Fibroblast of lung (primary cell): ENCODE measurements around the gene MAP1B. TPM values are rescaled to one million over a fixed set of nuclear protein-coding genes. Genes with fewer than 3 reads are reported as not detected.

Source experiments
- DNase-seq, 2 donors: peaks; one replicate each; pipeline versions ENCODE4 v3.0.0 to v3.0.0-alpha.2; 2010; ENCODE audit warnings: low read depth in 2 of 2
- H2AFZ ChIP-seq: 2 replicates; pipeline ENCODE4 v1.5.1; 2012; ENCODE audit warnings: low read length, control low read depth, inconsistent platforms
- H3K27ac ChIP-seq: 2 replicates; pipeline ENCODE4 v1.5.1; 2011; ENCODE audit warnings: low read length, control low read depth; ENCODE audit not compliant: insufficient read depth
- H3K27me3 ChIP-seq: 2 replicates; pipeline ENCODE4 v1.5.1; 2011; ENCODE audit warnings: mild to moderate bottlenecking, low read length; ENCODE audit not compliant: control insufficient read depth, insufficient read depth
- H3K36me3 ChIP-seq: 2 replicates; pipeline ENCODE4 v1.5.1; 2011; ENCODE audit warnings: low read length; ENCODE audit not compliant: control insufficient read depth, insufficient read depth
- H3K4me1 ChIP-seq: 2 replicates; pipeline ENCODE4 v1.5.1; 2011; ENCODE audit warnings: low read length; ENCODE audit not compliant: control insufficient read depth, insufficient read depth; ENCODE audit errors: extremely low read depth
- H3K4me2 ChIP-seq: 2 replicates; pipeline ENCODE4 v1.5.1; 2011; ENCODE audit warnings: low read length, control low read depth; ENCODE audit not compliant: insufficient read depth; ENCODE audit errors: extremely low read depth
- H3K4me3 ChIP-seq, 4 experiments: fragments of 200-600 bp in 1 of 4; sonication (generic) in 1 of 4; replicated peaks in 1 of 4; 2 replicates each; pipeline ENCODE4 v1.5.1; 2011 to 2016; ENCODE audit warnings: low read length in 4 of 4, low read depth in 3 of 4, mild to moderate bottlenecking in 3 of 4, control low read depth in 2 of 4, inconsistent platforms in 1 of 4, mixed read lengths in 1 of 4; ENCODE audit not compliant: insufficient read depth in 1 of 4; ENCODE audit errors: control extremely low read depth in 1 of 4
- H3K79me2 ChIP-seq: 2 replicates; pipeline ENCODE4 v1.5.1; 2012; ENCODE audit warnings: mild to moderate bottlenecking, low read length, inconsistent platforms; ENCODE audit not compliant: control insufficient read depth, insufficient read depth
- H3K9ac ChIP-seq: 2 replicates; pipeline ENCODE4 v1.5.1; 2011; ENCODE audit warnings: mild to moderate bottlenecking, low read length, control low read depth; ENCODE audit not compliant: insufficient read depth
- H3K9me3 ChIP-seq: 2 replicates; pipeline ENCODE4 v1.5.1; 2012; ENCODE audit warnings: low read depth, low read length; ENCODE audit not compliant: control insufficient read depth, insufficient read depth
- H4K20me1 ChIP-seq: 2 replicates; pipeline ENCODE4 v1.5.1; 2011; ENCODE audit warnings: low read length; ENCODE audit not compliant: control insufficient read depth, insufficient read depth; ENCODE audit errors: extremely low read depth
- CTCF ChIP-seq, 2 donors: IDR thresholded peaks in 1 of 2; conservative IDR thresholded peaks in 1 of 2; 1 replicate in 1 of 2; 2 replicates in 1 of 2; pipeline ENCODE4 v1.5.1; 2011 to 2012; ENCODE audit warnings: low read length in 2 of 2, control low read depth in 1 of 2, inconsistent platforms in 1 of 2, low read depth in 1 of 2, mild to moderate bottlenecking in 1 of 2
- EZH2 ChIP-seq: IDR thresholded peaks from 2 replicates; pipeline ENCODE4 v1.5.1; 2012; ENCODE audit warnings: low read length, control low read depth, mild to moderate bottlenecking; ENCODE audit errors: missing control alignments
- polyA plus RNA-seq, 2 donors: library from polyadenylated mRNA; depleted of rRNA in 1 of 2; stranded (reverse) in 1 of 2; unstranded in 1 of 2; fragments of >200 nt; gene quantifications; 2 replicates each; pipeline ENCODE4 v1.2.1, GENCODE V29; 2011 to 2012; ENCODE audit warnings: missing spikeins in 1 of 2
- total RNA-seq: library from RNA; depleted of rRNA; stranded (reverse); fragments of >200 nt; gene quantifications from 2 replicates; pipeline ENCODE4 v1.2.1, GENCODE V29; 2014

The MAP1B gene
- total and polyA plus RNA-seq, 2 donors (not counting 1 experiment from before 2014, with no cell fraction given): 83.4 to 109 TPM

DNA sequence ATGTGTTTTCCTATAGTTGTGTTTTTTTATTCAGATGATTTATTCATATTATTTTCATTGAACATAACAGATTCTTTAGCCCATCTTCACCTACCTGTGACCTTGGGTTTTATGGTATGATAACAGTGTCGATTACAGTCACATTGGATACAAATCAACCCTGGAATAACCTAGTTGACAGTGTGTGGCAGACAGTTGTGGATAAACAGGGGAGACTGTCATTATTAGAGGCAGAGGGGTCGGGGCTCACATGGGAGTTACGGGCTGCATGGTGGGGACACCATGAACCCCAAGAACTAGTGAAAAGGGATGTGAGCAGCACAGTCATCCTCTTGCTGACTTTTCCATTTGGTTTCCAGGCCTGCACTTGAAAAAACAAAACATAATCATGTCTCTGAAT is 29.9 kb upstream of the MAP1B start:
- Histone ChIP-seq H3K27ac (no peak overlapping the region), H3K36me3 (no peaks in the 10 kb centered on the region), H4K20me1 (no peaks in the 10 kb centered on the region), H3K79me2 (no peaks in the 10 kb centered on the region), H3K4me2 (no peak overlapping the region), H3K4me3 (no peak overlapping the region), H2AFZ (no peak overlapping the region), H3K4me1 (no peaks in the 10 kb centered on the region), H3K9me3 (no peaks in the 10 kb centered on the region), H3K27me3 (peaks cover 6% of the 10 kb centered on the region), H3K9ac (no peak overlapping the region)
- TF ChIP-seq EZH2 (no peak), CTCF (conservative IDR thresholded peaks at IDR 0.05 in 1 of 2, IDR thresholded peaks at IDR 0.05 in 1 of 2; ENCODE audit: low read depth in 1 of 2, low read length in 2 of 2) (no peak)
- no peak for DNase-seq

GRCh38 chr5:72079288-72079687 is 28.0 kb upstream of the MAP1B start:
- Histone ChIP-seq H3K4me2 (no peak overlapping the region), H3K9me3 (no peaks in the 10 kb centered on the region), H3K9ac (no peak overlapping the region), H3K27me3 (peaks cover 10% of the 10 kb centered on the region), H3K79me2 (no peaks in the 10 kb centered on the region), H2AFZ (no peak overlapping the region), H3K27ac (no peak overlapping the region), H3K4me1 (no peaks in the 10 kb centered on the region), H3K36me3 (no peaks in the 10 kb centered on the region), H4K20me1 (no peaks in the 10 kb centered on the region), H3K4me3 (no peak overlapping the region)
- no peak for DNase-seq
- TF ChIP-seq EZH2 (no peak), CTCF (conservative IDR thresholded peaks at IDR 0.05 in 1 of 2, IDR thresholded peaks at IDR 0.05 in 1 of 2; ENCODE audit: low read depth in 1 of 2, low read length in 2 of 2) (no peak)

DNA sequence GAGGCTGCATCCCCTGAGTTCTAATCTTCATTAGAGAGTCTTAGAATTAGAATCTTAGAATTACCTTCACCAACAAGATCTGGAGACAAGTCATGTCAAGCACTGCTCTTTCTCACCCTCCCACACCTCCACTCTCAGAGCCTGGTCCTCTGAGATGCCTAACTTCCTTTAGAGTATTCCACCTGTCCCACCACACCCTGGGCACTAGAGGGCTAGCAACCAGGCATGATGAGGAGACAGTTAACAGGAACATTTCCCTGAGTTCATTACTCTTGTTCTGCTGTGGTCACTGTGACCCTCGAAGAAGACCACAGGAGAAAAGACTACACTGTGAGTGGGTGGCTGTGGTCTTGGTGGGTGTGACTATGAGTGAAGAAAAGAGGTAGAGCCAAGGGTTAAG is 25.2 kb upstream of the MAP1B start:
- Histone ChIP-seq H3K27ac (no peak overlapping the region), H3K9ac (no peak overlapping the region), H3K79me2 (no peaks in the 10 kb centered on the region), H4K20me1 (no peaks in the 10 kb centered on the region), H3K4me2 (no peak overlapping the region), H2AFZ (no peak overlapping the region), H3K27me3 (peaks cover 13% of the 10 kb centered on the region), H3K36me3 (no peaks in the 10 kb centered on the region), H3K4me3 (no peak overlapping the region), H3K9me3 (no peaks in the 10 kb centered on the region), H3K4me1 (no peaks in the 10 kb centered on the region)
- no peak for TF ChIP-seq CTCF (conservative IDR thresholded peaks at IDR 0.05 in 1 of 2, IDR thresholded peaks at IDR 0.05 in 1 of 2; ENCODE audit: low read depth in 1 of 2, low read length in 2 of 2)
- TF ChIP-seq EZH2: no peak
- DNase-seq: no peak
